SU-DHL-6 (cell line): Measurements from ENCODE around the gene GLRA1.

Experiments
- EZH2phosphoT487 ChIP-seq: fragments of 200-600 bp; sonication (generic), shearing (Covaris generic); conservative IDR thresholded peaks from 2 replicates; pipeline ENCODE4 v1.6.1; 2018; ENCODE audit warnings: mild to moderate bottlenecking, antibody characterized with exemption, low read length, moderate library complexity, mixed read lengths
- TF ChIP-seq, protein P1 (sequence below): fragments of 200-600 bp; sonication (generic); IDR thresholded peaks from one replicate; pipeline ENCODE4 v1.5.1; 2017; ENCODE audit warnings: antibody characterized with exemption, mild to moderate bottlenecking, low read length, moderate library complexity; ENCODE audit not compliant: insufficient read depth, poor library complexity, severe bottlenecking

DNA sequence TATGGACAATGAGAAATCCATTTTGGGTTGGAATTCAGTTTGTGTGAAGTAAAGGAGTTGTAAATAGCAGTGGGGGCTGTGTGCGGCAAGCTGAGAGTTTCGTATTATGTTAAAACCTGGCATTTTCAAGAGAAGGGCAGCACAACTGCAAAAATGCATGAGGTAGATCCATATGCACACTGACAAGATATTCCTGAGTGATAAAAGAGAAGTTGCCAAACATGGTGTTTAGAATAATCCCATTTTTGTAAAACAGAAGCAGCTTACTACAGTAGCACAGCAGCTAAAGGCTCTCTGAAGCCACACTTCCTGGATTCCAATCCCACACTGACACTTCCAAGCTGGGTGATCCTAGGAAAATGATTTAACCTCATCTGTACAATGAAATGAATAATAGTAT is 11.2 kb downstream of the GLRA1 start:
- TF ChIP-seq, protein P1, sequence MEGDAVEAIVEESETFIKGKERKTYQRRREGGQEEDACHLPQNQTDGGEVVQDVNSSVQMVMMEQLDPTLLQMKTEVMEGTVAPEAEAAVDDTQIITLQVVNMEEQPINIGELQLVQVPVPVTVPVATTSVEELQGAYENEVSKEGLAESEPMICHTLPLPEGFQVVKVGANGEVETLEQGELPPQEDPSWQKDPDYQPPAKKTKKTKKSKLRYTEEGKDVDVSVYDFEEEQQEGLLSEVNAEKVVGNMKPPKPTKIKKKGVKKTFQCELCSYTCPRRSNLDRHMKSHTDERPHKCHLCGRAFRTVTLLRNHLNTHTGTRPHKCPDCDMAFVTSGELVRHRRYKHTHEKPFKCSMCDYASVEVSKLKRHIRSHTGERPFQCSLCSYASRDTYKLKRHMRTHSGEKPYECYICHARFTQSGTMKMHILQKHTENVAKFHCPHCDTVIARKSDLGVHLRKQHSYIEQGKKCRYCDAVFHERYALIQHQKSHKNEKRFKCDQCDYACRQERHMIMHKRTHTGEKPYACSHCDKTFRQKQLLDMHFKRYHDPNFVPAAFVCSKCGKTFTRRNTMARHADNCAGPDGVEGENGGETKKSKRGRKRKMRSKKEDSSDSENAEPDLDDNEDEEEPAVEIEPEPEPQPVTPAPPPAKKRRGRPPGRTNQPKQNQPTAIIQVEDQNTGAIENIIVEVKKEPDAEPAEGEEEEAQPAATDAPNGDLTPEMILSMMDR = no peak
- no peak for TF ChIP-seq EZH2phosphoT487
